GM23338 (cell line): ENCODE results near the gene GTPBP1. TPM values are rescaled to one million over a fixed set of nuclear protein-coding genes. Genes with fewer than 3 reads are reported as not detected.
A peak's percentile ranks its signal among the peaks of the same experiment; 100 is the strongest.

Source experiments
- ATAC-seq: fragments of 200-7000 bp; cut with Tn5 transposase; 3 replicates; pipeline ENCODE4 v1.9.1; 2020
- DNase-seq: peaks from one replicate; pipeline ENCODE4 v3.0.0-alpha.2; 2015; ENCODE audit warnings: low spot score
- H2AFZ ChIP-seq: fragments of 200-600 bp; sonication (generic); 2 replicates; pipeline ENCODE4 v1.8.0; 2016; ENCODE audit warnings: antibody characterized with exemption, mild to moderate bottlenecking, moderate library complexity
- H3F3A ChIP-seq: fragments of 200-600 bp; sonication (generic); replicated peaks from 2 replicates; pipeline ENCODE4 v1.8.0; 2017; ENCODE audit warnings: antibody characterized with exemption, mixed run types, low read depth
- H3K27ac ChIP-seq: fragments of 200-600 bp; sonication (generic); 2 replicates; pipeline ENCODE4 v1.6.1; 2016; ENCODE audit warnings: low read depth
- H3K27me3 ChIP-seq: fragments of 200-600 bp; sonication (generic); 2 replicates; pipeline ENCODE4 v1.8.0; 2016; ENCODE audit warnings: mild to moderate bottlenecking, mixed run types, moderate library complexity; ENCODE audit not compliant: insufficient read depth
- H3K36me3 ChIP-seq: fragments of 200-600 bp; sonication (generic); 2 replicates; pipeline ENCODE4 v1.8.0; 2016; ENCODE audit warnings: mild to moderate bottlenecking; ENCODE audit not compliant: insufficient read depth
- H3K4me1 ChIP-seq: fragments of 200-600 bp; sonication (generic); 2 replicates; pipeline ENCODE4 v1.8.0; 2016; ENCODE audit warnings: mild to moderate bottlenecking, moderate library complexity; ENCODE audit not compliant: insufficient read depth
- H3K4me2 ChIP-seq: fragments of 200-600 bp; sonication (generic); 2 replicates; pipeline ENCODE4 v1.7.1; 2017; ENCODE audit warnings: mixed run types
- H3K4me3 ChIP-seq: fragments of 200-600 bp; sonication (generic); 2 replicates; pipeline ENCODE4 v1.6.1; 2016; ENCODE audit warnings: mixed run types
- H3K79me2 ChIP-seq: fragments of 200-600 bp; sonication (generic); replicated peaks from 2 replicates; pipeline ENCODE4 v1.8.0; 2017; ENCODE audit warnings: mild to moderate bottlenecking; ENCODE audit not compliant: insufficient read depth
- H3K9me2 ChIP-seq: fragments of 200-600 bp; sonication (generic); 2 replicates; pipeline ENCODE4 v1.8.0; 2017; ENCODE audit not compliant: insufficient read depth
- H4K20me1 ChIP-seq: fragments of 200-600 bp; sonication (generic); replicated peaks from 2 replicates; pipeline ENCODE4 v1.8.0; 2017; ENCODE audit warnings: mild to moderate bottlenecking; ENCODE audit not compliant: insufficient read depth
- H3K27ac Mint-ChIP-seq: 2 replicates; pipeline ENCODE4 v1.8.0; 2020; ENCODE audit warnings: inconsistent platforms, mild to moderate bottlenecking, moderate library complexity, mixed read lengths
- H3K27me3 Mint-ChIP-seq: 3 replicates; pipeline ENCODE4 v1.8.0; 2022; ENCODE audit warnings: low read depth, mild to moderate bottlenecking, moderate library complexity, mixed read lengths, inconsistent platforms; ENCODE audit not compliant: insufficient read depth, poor library complexity
- H3K36me3 Mint-ChIP-seq: 3 replicates; pipeline ENCODE4 v1.8.0; 2021; ENCODE audit warnings: low read depth, mild to moderate bottlenecking, inconsistent platforms, moderate library complexity, mixed read lengths
- H3K4me1 Mint-ChIP-seq: 3 replicates; pipeline ENCODE4 v1.8.0; 2020; ENCODE audit warnings: mild to moderate bottlenecking, inconsistent platforms, mixed read lengths
- H3K4me3 Mint-ChIP-seq: 3 replicates; pipeline ENCODE4 v1.8.0; 2021; ENCODE audit warnings: moderate library complexity, mild to moderate bottlenecking, inconsistent platforms, mixed read lengths
- H3K9me3 Mint-ChIP-seq: 3 replicates; pipeline ENCODE4 v1.8.0; 2020; ENCODE audit warnings: moderate library complexity, mild to moderate bottlenecking, inconsistent platforms, mixed read lengths
- CREB1 ChIP-seq: fragments of 250-450 bp; sonication (Bioruptor Pico); IDR thresholded peaks from 2 replicates; pipeline ENCODE4 v1.5.0; 2020; ENCODE audit warnings: low read depth, mild to moderate bottlenecking, moderate library complexity
- CTCF ChIP-seq, 2 experiments: fragments of 200-600 bp in 1 of 2; sonication (generic) in 1 of 2; conservative IDR thresholded peaks; 2 replicates each; pipeline versions ENCODE4 v1.5.1 to v1.6.1; 2016 to 2017; ENCODE audit warnings: antibody characterized with exemption in 2 of 2, low read depth in 2 of 2, mild to moderate bottlenecking in 2 of 2, moderate library complexity in 1 of 2
- ETS1 ChIP-seq: IDR thresholded peaks from 2 replicates; pipeline ENCODE4 v1.6.1; 2016; ENCODE audit warnings: antibody characterized with exemption
- POLR2AphosphoS5 ChIP-seq: IDR thresholded peaks from 2 replicates; pipeline ENCODE4 v1.6.1; 2016; ENCODE audit warnings: antibody characterized with exemption, low read depth
- STAT1 ChIP-seq: IDR thresholded peaks from one replicate; pipeline ENCODE4 v1.6.1; 2016; ENCODE audit warnings: antibody characterized with exemption; ENCODE audit not compliant: unreplicated experiment
- ZNF114 ChIP-seq: fragments of 250-450 bp; sonication (Bioruptor Pico); IDR thresholded peaks from 2 replicates; pipeline ENCODE4 v1.5.0; 2020; ENCODE audit warnings: mild to moderate bottlenecking, moderate library complexity
- ZNF331 ChIP-seq: fragments of 250-450 bp; sonication (Bioruptor Pico); IDR thresholded peaks from 2 replicates; pipeline ENCODE4 v1.5.0; 2020; ENCODE audit warnings: low read depth, mild to moderate bottlenecking, moderate library complexity
- polyA plus RNA-seq: library from polyadenylated mRNA; unstranded; fragments of >200 nt; fragmentation: Nextera tagmentation; extraction: Ambion mirVana; gene quantifications from 2 replicates; pipeline ENCODE4 v1.2.1, GENCODE V29; 2016
- total RNA-seq: library from RNA; depleted of rRNA; stranded (reverse); fragments of >200 nt; shearing (Covaris generic); gene quantifications from 2 replicates; pipeline ENCODE4 v1.2.3, GENCODE V29; 2014
- TF ChIP-seq, protein P1 (sequence below): fragments of 250-450 bp; sonication (Bioruptor Pico); IDR thresholded peaks from 2 replicates; pipeline ENCODE4 v1.5.0; 2020; ENCODE audit warnings: mild to moderate bottlenecking, moderate library complexity

The GTPBP1 gene
- total and polyA plus RNA-seq, 2 experiments from 2014 or later, result 27.2 to 88.4 TPM

GRCh38 chr22:38734421-38735100, 28.8 kb downstream of the GTPBP1 start:
- no peaks in the 10 kb centered on the region for H3K79me2 ChIP-seq
- peaks cover 26% of the 10 kb centered on the region for H3K27me3 Mint-ChIP-seq
- peak overlapping the region; percentile 13; the same call in 1 of the 2 replicates for H3K27ac Mint-ChIP-seq
- H3K4me2 ChIP-seq, result no peak overlapping the region
- no peaks in the 10 kb centered on the region for H3K9me2 ChIP-seq
- peaks cover 11% of the 10 kb centered on the region; the same call in 1 of the 2 replicates for H4K20me1 ChIP-seq
- 0 out of 2 replicates have a peak, but pooled peaks cover 4% of the 10 kb centered on the region for H3F3A ChIP-seq
- no peaks in the 10 kb centered on the region for H3K9me3 Mint-ChIP-seq
- H3K4me1 ChIP-seq, result no peaks in the 10 kb centered on the region
- H3K4me3 ChIP-seq, result no peak overlapping the region
- no peak for DNase-seq
- TF ChIP-seq POLR2AphosphoS5 (no peak), ZNF114 (CRISPR knock-in tag) (no peak), CREB1 (CRISPR knock-in tag) (no peak), ETS1 (no peak), CTCF (conservative IDR thresholded peaks at IDR 0.05; ENCODE audit: low read depth in 2 of 2) (no peak), STAT1 (no peak), ZNF331 (CRISPR knock-in tag) (no peak)
- no peaks in the 10 kb centered on the region for H3K27me3 ChIP-seq
- no peak for ATAC-seq
- peaks cover 48% of the 10 kb centered on the region for H3K36me3 Mint-ChIP-seq
- peaks cover 6% of the 10 kb centered on the region; the same call in 1 of the 2 replicates for H3K36me3 ChIP-seq
- no peak overlapping the region for H2AFZ ChIP-seq
- H3K27ac ChIP-seq, result no peak overlapping the region
- no peak overlapping the region for H3K4me3 Mint-ChIP-seq
- H3K4me1 Mint-ChIP-seq, result peaks cover 6% of the 10 kb centered on the region; the same call in 2 of the 3 replicates

DNA sequence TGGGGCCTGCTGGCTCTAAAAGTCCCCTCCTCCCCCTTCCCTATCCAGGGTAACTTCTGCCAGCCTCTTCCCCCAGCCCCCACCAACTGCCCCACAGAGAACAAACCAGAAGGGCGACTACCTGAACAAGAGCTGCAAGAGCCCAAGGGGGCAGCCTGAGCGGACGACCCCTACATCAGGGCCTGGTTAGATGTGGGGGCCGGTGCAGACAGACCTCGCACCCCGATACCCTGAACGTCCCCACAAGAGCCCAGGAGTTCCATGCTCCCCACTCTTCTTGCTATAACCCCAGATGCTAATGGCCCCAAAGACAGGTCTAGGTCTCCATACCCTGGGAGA, 29.4 kb downstream of the GTPBP1 start:
- no peak for ATAC-seq
- H3K36me3 ChIP-seq, result peaks cover 1% of the 10 kb centered on the region; the same call in 1 of the 2 replicates
- H3K27ac Mint-ChIP-seq, result no peak overlapping the region; the same call in 1 of the 2 replicates

More for the DNA sequence above, 29.4 kb downstream of the GTPBP1 start:
- Histone ChIP-seq H3K27ac (no peak overlapping the region), H3K9me2 (no peaks in the 10 kb centered on the region), H3K4me3 (no peak overlapping the region), H4K20me1 (peaks cover 11% of the 10 kb centered on the region; the same call in 1 of the 2 replicates), H3F3A (0 out of 2 replicates have a peak, but pooled peaks cover 4% of the 10 kb centered on the region), H3K4me2 (no peak overlapping the region), H3K27me3 (no peaks in the 10 kb centered on the region), H2AFZ (no peak overlapping the region), H3K79me2 (no peaks in the 10 kb centered on the region), H3K4me1 (no peaks in the 10 kb centered on the region)
- no peak for DNase-seq
- TF ChIP-seq POLR2AphosphoS5 (no peak), ETS1 (no peak)
- TF ChIP-seq, protein P1, sequence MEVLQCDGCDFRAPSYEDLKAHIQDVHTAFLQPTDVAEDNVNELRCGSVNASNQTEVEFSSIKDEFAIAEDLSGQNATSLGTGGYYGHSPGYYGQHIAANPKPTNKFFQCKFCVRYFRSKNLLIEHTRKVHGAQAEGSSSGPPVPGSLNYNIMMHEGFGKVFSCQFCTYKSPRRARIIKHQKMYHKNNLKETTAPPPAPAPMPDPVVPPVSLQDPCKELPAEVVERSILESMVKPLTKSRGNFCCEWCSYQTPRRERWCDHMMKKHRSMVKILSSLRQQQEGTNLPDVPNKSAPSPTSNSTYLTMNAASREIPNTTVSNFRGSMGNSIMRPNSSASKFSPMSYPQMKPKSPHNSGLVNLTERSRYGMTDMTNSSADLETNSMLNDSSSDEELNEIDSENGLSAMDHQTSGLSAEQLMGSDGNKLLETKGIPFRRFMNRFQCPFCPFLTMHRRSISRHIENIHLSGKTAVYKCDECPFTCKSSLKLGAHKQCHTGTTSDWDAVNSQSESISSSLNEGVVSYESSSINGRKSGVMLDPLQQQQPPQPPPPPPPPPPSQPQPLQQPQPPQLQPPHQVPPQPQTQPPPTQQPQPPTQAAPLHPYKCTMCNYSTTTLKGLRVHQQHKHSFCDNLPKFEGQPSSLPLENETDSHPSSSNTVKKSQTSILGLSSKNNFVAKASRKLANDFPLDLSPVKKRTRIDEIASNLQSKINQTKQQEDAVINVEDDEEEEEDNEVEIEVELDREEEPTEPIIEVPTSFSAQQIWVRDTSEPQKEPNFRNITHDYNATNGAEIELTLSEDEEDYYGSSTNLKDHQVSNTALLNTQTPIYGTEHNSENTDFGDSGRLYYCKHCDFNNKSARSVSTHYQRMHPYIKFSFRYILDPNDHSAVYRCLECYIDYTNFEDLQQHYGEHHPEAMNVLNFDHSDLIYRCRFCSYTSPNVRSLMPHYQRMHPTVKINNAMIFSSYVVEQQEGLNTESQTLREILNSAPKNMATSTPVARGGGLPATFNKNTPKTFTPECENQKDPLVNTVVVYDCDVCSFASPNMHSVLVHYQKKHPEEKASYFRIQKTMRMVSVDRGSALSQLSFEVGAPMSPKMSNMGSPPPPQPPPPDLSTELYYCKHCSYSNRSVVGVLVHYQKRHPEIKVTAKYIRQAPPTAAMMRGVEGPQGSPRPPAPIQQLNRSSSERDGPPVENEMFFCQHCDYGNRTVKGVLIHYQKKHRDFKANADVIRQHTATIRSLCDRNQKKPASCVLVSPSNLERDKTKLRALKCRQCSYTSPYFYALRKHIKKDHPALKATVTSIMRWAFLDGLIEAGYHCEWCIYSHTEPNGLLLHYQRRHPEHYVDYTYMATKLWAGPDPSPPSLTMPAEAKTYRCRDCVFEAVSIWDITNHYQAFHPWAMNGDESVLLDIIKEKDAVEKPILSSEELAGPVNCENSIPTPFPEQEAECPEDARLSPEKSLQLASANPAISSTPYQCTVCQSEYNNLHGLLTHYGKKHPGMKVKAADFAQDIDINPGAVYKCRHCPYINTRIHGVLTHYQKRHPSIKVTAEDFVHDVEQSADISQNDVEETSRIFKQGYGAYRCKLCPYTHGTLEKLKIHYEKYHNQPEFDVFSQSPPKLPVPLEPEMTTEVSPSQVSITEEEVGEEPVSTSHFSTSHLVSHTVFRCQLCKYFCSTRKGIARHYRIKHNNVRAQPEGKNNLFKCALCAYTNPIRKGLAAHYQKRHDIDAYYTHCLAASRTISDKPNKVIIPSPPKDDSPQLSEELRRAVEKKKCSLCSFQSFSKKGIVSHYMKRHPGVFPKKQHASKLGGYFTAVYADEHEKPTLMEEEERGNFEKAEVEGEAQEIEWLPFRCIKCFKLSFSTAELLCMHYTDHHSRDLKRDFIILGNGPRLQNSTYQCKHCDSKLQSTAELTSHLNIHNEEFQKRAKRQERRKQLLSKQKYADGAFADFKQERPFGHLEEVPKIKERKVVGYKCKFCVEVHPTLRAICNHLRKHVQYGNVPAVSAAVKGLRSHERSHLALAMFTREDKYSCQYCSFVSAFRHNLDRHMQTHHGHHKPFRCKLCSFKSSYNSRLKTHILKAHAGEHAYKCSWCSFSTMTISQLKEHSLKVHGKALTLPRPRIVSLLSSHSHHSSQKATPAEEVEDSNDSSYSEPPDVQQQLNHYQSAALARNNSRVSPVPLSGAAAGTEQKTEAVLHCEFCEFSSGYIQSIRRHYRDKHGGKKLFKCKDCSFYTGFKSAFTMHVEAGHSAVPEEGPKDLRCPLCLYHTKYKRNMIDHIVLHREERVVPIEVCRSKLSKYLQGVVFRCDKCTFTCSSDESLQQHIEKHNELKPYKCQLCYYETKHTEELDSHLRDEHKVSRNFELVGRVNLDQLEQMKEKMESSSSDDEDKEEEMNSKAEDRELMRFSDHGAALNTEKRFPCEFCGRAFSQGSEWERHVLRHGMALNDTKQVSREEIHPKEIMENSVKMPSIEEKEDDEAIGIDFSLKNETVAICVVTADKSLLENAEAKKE, result no peak
- peaks cover 26% of the 10 kb centered on the region for H3K27me3 Mint-ChIP-seq
- no peaks in the 10 kb centered on the region; the same call in 2 of the 3 replicates for H3K9me3 Mint-ChIP-seq
- H3K36me3 Mint-ChIP-seq, result peaks cover 43% of the 10 kb centered on the region
- peaks cover 6% of the 10 kb centered on the region for H3K4me1 Mint-ChIP-seq
- no peak overlapping the region for H3K4me3 Mint-ChIP-seq
